A549 (cell line): ENCODE measurements around the gene CXCL12. TPM values are rescaled to one million over a fixed set of nuclear protein-coding genes. Genes with fewer than 3 reads are reported as not detected.

Source experiments
- ATAC-seq, 2 experiments: fragments of 200-7000 bp in 1 of 2; fragments of >200 bp in 1 of 2; cut with Nextera tagmentation in 1 of 2; cut with Tn5 transposase in 1 of 2; 3 replicates each; pipeline versions ENCODE4 v1.8.0 to v1.9.1; 2018 to 2020; ENCODE audit warnings: mild to moderate bottlenecking in 1 of 2, moderate library complexity in 1 of 2
- CTCF ChIA-PET: fragments of 300-600 bp; sonication (Branson Sonifier 250); formaldehyde crosslinking; extraction: SDS; loops from one replicate; lab custom pipeline; 2021; ENCODE audit warnings: antibody characterized with exemption, inconsistent platforms; lab: Yijun Ruan, JAX
- POLR2A ChIA-PET: fragments of 350-600 bp; formaldehyde crosslinking; extraction: SDS; loops from one replicate; lab custom pipeline; 2021; ENCODE audit warnings: antibody characterized with exemption, inconsistent platforms; lab: Yijun Ruan, JAX
- DNase-seq, 2 experiments: peaks; one replicate each; pipeline versions ENCODE4 v3.0.0 to v3.0.0-alpha.2; 2011 to 2016; ENCODE audit warnings: low read depth in 1 of 2, low spot score in 1 of 2
- FAIRE-seq: peaks from 2 replicates; lab custom pipeline; 2011; peaks lifted over from hg19 to GRCh38; lab: Jason Lieb, UNC
- H3K27ac ChIP-seq, 2 experiments: fragments of >200 bp; sonication (Bioruptor Twin); formaldehyde crosslinking; 3 replicates each; pipeline ENCODE4 v1.5.1; 2016 to 2017
- H3K4me1 ChIP-seq: fragments of >200 bp; sonication (Bioruptor Twin); formaldehyde crosslinking; 3 replicates; pipeline ENCODE4 v1.6.1; 2016
- H3K4me2 ChIP-seq: fragments of >200 bp; sonication (Bioruptor Twin); formaldehyde crosslinking; 3 replicates; pipeline ENCODE4 v1.6.1; 2016
- H3K4me3 ChIP-seq: fragments of >200 bp; sonication (Bioruptor Twin); formaldehyde crosslinking; 3 replicates; pipeline ENCODE4 v1.5.1; 2016
- H3K9me3 ChIP-seq: fragments of >200 bp; sonication (Bioruptor Twin); formaldehyde crosslinking; 3 replicates; pipeline ENCODE4 v1.6.1; 2016
- CBX2 ChIP-seq: fragments of 200-600 bp; sonication (generic); IDR thresholded peaks from 2 replicates; pipeline ENCODE4 v1.6.1; 2016; ENCODE audit warnings: low read depth, mild to moderate bottlenecking, borderline replicate concordance
- CBX8 ChIP-seq: fragments of 200-600 bp; sonication (generic); IDR thresholded peaks from 2 replicates; pipeline ENCODE4 v1.6.1; 2016
- CHD4 ChIP-seq: fragments of 200-600 bp; sonication (generic); IDR thresholded peaks from 2 replicates; pipeline ENCODE4 v1.6.1; 2016; ENCODE audit warnings: antibody characterized with exemption, mild to moderate bottlenecking, borderline replicate concordance
- EHF ChIP-seq: fragments of 250-450 bp; sonication (Bioruptor Pico); IDR thresholded peaks from 2 replicates; pipeline ENCODE4 v1.5.0; 2020; ENCODE audit warnings: mild to moderate bottlenecking
- EHMT2 ChIP-seq: fragments of 200-600 bp; sonication (generic); IDR thresholded peaks from 2 replicates; pipeline ENCODE4 v1.6.1; 2016; ENCODE audit warnings: antibody characterized with exemption, low read depth, mild to moderate bottlenecking, moderate library complexity
- ESRRA ChIP-seq: fragments of 150-350 bp; IDR thresholded peaks from 2 replicates; pipeline ENCODE4 v1.6.1; 2014; ENCODE audit warnings: mild to moderate bottlenecking, low read length, borderline replicate concordance
- FOSB ChIP-seq: fragments of 250-450 bp; sonication (Bioruptor Pico); IDR thresholded peaks from 2 replicates; pipeline ENCODE4 v1.5.0; 2020; ENCODE audit warnings: mild to moderate bottlenecking, moderate library complexity
- HDAC2 ChIP-seq: fragments of 200-600 bp; sonication (generic); IDR thresholded peaks from 2 replicates; pipeline ENCODE4 v1.6.1; 2016
- HEYL ChIP-seq: fragments of 250-450 bp; sonication (Bioruptor Pico); IDR thresholded peaks from 2 replicates; pipeline ENCODE4 v1.8.0; 2021; ENCODE audit warnings: mild to moderate bottlenecking, moderate library complexity
- HOXA7 ChIP-seq: fragments of 250-450 bp; sonication (Bioruptor Pico); IDR thresholded peaks from 2 replicates; pipeline ENCODE4 v1.5.0; 2020; ENCODE audit warnings: mild to moderate bottlenecking, moderate library complexity
- HOXB13 ChIP-seq: fragments of 250-450 bp; sonication (Bioruptor Pico); IDR thresholded peaks from 2 replicates; pipeline ENCODE4 v1.5.0; 2020; ENCODE audit warnings: low read depth, mild to moderate bottlenecking, moderate library complexity
- JUN ChIP-seq, 2 experiments: fragments of >200 bp; sonication (Bioruptor Twin); formaldehyde crosslinking; IDR thresholded peaks; 2 replicates in 1 of 2; 3 replicates in 1 of 2; pipeline ENCODE4 v1.6.1; 2016 to 2017
- JUNB ChIP-seq: fragments of >200 bp; sonication (Bioruptor Twin); formaldehyde crosslinking; IDR thresholded peaks from 2 replicates; pipeline ENCODE4 v1.6.1; 2016
- MAFK ChIP-seq: fragments of 450-650 bp; IDR thresholded peaks from 2 replicates; pipeline ENCODE4 v1.6.1; 2014; ENCODE audit not compliant: partially characterized antibody
- NFE2L2 ChIP-seq: fragments of 150-350 bp; conservative IDR thresholded peaks from 2 replicates; pipeline ENCODE4 v1.6.1; 2014; ENCODE audit warnings: low read length
- NPAS2 ChIP-seq: fragments of 250-450 bp; sonication (Bioruptor Pico); IDR thresholded peaks from 2 replicates; pipeline ENCODE4 v1.8.0; 2022; ENCODE audit warnings: mild to moderate bottlenecking, moderate library complexity, borderline replicate concordance
- NR3C1 ChIP-seq: fragments of >200 bp; sonication (Bioruptor Twin); formaldehyde crosslinking; IDR thresholded peaks from 3 replicates; pipeline ENCODE4 v1.6.1; 2017
- PHF8 ChIP-seq: fragments of 200-600 bp; sonication (generic); IDR thresholded peaks from 2 replicates; pipeline ENCODE4 v1.6.1; 2016; ENCODE audit warnings: low read depth, mild to moderate bottlenecking, antibody characterized with exemption, moderate library complexity, borderline replicate concordance
- POLR2A ChIP-seq: IDR thresholded peaks from 2 replicates; pipeline ENCODE4 v1.6.1; 2012; ENCODE audit warnings: mild to moderate bottlenecking, low read length
- POLR2AphosphoS2 ChIP-seq: conservative IDR thresholded peaks from 2 replicates; pipeline ENCODE4 v1.6.1; 2012; ENCODE audit warnings: low read length, improper control_type of control experiment, inconsistent platforms
- RARB ChIP-seq: fragments of 250-450 bp; sonication (Bioruptor Pico); IDR thresholded peaks from 2 replicates; pipeline ENCODE4 v1.8.0; 2021; ENCODE audit warnings: mild to moderate bottlenecking, moderate library complexity
- SMC3 ChIP-seq: fragments of >200 bp; sonication (Bioruptor Twin); formaldehyde crosslinking; IDR thresholded peaks from 3 replicates; pipeline ENCODE4 v1.6.1; 2018; ENCODE audit warnings: inconsistent platforms
- SREBF2 ChIP-seq: fragments of 450-650 bp; IDR thresholded peaks from 2 replicates; pipeline ENCODE4 v1.6.1; 2014; ENCODE audit warnings: mild to moderate bottlenecking, moderate library complexity
- TP53 ChIP-seq: fragments of 250-450 bp; sonication (Bioruptor Pico); IDR thresholded peaks from 2 replicates; pipeline ENCODE4 v1.5.0; 2021; ENCODE audit warnings: mild to moderate bottlenecking, moderate library complexity
- ZSCAN20 ChIP-seq: fragments of 250-450 bp; sonication (Bioruptor Pico); IDR thresholded peaks from 2 replicates; pipeline ENCODE4 v1.8.0; 2022; ENCODE audit warnings: mild to moderate bottlenecking, moderate library complexity
- WGBS: methylation state at CpG from one replicate; pipeline ENCODE4 v1.1.6; 2017; ENCODE audit errors: missing lambda C conversion rate; 5-methylcytosine and 5-hydroxymethylcytosine counted together
- polyA plus RNA-seq, 4 experiments: library from polyadenylated mRNA; depleted of rRNA in 3 of 4; stranded (reverse); fragments of >200 nt; fragmentation: RNase III in 1 of 4; extraction: RNeasy Plus Mini Kit Qiagen cat#74134 plus additional on column Dnase treatment in 1 of 4; gene quantifications; 2 replicates in 3 of 4; 3 replicates in 1 of 4; pipeline ENCODE4 v1.2.3, GENCODE V29; 2011 to 2017
- TF ChIP-seq, protein P1 (sequence below): fragments of >200 bp; sonication (Bioruptor Twin); formaldehyde crosslinking; IDR thresholded peaks from 2 replicates; pipeline ENCODE4 v1.6.1; 2016
- TF ChIP-seq, protein P2 (sequence below): fragments of 450-650 bp; IDR thresholded peaks from 2 replicates; pipeline ENCODE4 v1.6.1; 2014; ENCODE audit warnings: antibody characterized with exemption
- TF ChIP-seq, protein P3 (sequence below): IDR thresholded peaks from 2 replicates; pipeline ENCODE4 v1.6.1; 2012

CXCL12 gene
- polyA plus RNA-seq, 2 of the 4 experiments (the other 2 are of a cell fraction) = 0.13 to 0.17 TPM

GRCh38 chr10:44384601-44385025, 284 bp downstream of the CXCL12 start:
- H3K4me1 ChIP-seq = no peaks in the 10 kb centered on the region
- peak overlapping the region; percentile 63 for H3K4me2 ChIP-seq
- CTCF ChIA-PET = interaction anchor here (1.5 to 3.3 kb wide), 3 partner anchors 12 to 714 kb away, joined by 3 to 18 read pairs (median 13); no protein-coding TSS in a partner anchor
- no peaks in the 10 kb centered on the region for H3K9me3 ChIP-seq
- TF ChIP-seq FOSB (CRISPR knock-in tag) (no peak), POLR2A (no peak), SMC3 (no peak), POLR2AphosphoS2 (no peak), CHD4 (no peak), ZSCAN20 (CRISPR knock-in tag) (no peak), TP53 (CRISPR knock-in tag) (no peak)
- 8% methylated on average over 5 of the region's 48 CpGs for WGBS
- POLR2A ChIA-PET = no interaction called here
- ATAC-seq = peak; percentile 3 to 13; a peak in 3 of 6 replicates
- H3K4me3 ChIP-seq = peak overlapping the region; percentile 26; the same call in 2 of the 3 replicates
- no peak for FAIRE-seq
- DNase-seq = no peak
- no peak overlapping the region; a peak in 1 of 6 replicates for H3K27ac ChIP-seq

DNA sequence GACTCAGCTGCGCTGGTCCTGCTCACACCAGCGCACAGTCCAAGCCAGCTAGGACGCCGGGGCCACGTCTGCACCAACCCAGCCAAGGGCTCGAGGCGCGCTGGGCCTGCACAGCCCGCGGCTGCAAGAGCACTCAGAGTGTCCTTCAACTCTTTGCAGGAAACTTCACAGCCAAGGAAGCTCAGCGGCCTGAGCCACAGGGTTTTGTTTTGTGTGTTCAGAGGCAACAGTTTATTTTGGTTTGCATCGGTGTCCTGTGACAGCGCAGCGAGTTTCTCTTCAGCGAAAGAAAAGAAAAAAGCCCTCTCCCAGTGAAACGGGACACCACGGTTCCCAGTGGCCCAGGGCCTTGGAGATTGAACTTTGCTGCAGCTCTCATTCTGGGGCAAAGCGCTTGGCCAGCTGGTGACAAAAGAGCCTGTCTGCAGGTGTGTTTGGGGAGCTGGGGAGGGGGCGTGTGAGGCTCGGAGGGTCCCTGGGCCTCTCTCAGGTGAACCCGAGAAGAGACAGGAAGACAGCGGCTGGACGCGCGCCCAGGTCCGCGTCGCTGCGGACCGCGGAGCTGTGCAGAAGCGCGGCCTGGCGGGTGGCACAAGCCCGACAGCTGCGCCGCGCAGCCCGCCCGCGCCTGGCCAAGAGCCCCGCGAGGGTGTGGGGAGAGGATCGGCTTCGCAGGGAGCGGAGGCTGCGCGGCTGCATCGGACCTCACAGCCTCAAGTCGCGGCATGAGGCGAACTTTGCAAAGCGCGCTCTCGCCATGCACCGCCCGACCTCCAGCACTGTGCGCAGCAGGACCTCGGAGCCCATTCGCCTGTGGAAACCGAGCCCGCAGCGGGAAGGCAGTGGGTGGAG, 922 bp downstream of the CXCL12 start:
- DNase-seq (peak in 1 of 2 experiments; percentile 37), FAIRE-seq (no peak), ATAC-seq (peak in 1 of 2 experiments; percentile 34; a peak in 3 of 6 replicates)
- WGBS = 29% methylated on average over 34 of the region's 63 CpGs
- no peaks in the 10 kb centered on the region for H3K9me3 ChIP-seq
- H3K27ac ChIP-seq = no peak overlapping the region
- peak overlapping the region; percentile 63 for H3K4me2 ChIP-seq
- no peaks in the 10 kb centered on the region for H3K4me1 ChIP-seq
- CTCF ChIA-PET = interaction anchor here (0.5 to 2.4 kb wide), 4 partner anchors 323 to 713 kb away, joined by 3 to 13 read pairs (median 6); no protein-coding TSS in a partner anchor
- H3K4me3 ChIP-seq = peak overlapping the region; percentile 26; the same call in 1 of the 3 replicates
- TF ChIP-seq MAFK (no peak), HDAC2 (peak; percentile 63; the same call in 1 of the 2 replicates)
- POLR2A ChIA-PET = no interaction called here

DNA sequence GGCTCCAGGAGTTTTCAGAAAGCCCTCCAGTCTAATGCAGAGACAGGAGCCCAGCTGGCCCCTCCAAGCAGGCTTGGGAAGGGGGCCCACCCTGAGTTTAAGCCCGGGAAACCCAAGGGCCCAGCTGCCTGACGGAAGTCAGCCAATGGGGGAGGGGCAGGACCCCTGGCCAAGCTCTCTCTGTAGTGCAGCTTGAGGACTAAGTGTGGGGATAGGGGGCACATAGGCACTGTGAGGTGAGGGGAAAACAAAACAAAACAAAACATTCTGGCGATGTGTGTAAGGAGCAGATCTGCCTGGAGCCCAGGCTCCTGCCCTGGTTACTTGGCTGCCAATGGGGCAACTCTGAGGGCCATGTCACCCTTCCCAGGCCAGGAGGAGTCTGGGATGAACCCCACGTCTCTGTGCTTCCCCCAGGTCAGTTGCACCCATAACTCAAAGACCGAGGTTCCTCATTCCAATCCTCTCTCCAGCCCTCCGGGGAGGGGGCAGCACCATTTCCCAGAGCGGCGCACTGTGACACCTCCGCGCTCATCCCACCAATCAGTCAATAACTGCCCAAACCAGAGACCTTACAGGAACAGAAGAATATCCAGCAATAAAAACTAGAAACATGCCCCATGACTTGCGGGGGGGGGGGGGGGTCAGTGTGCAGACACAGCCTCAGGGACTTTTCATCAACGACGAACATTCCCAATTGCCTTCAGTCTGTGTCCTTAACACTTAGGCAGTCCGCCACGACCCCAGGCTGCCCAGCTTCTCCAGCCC, 1.7 kb downstream of the CXCL12 start:
- CTCF ChIA-PET = interaction anchor here (1.0 to 2.4 kb wide), 2 partner anchors 694 to 712 kb away, joined by 3 to 8 read pairs; no protein-coding TSS in a partner anchor
- Histone ChIP-seq H3K4me3 (no peak overlapping the region), H3K27ac (no peak overlapping the region), H3K4me1 (no peaks in the 10 kb centered on the region), H3K4me2 (no peak overlapping the region), H3K9me3 (no peaks in the 10 kb centered on the region)
- DNase-seq = no peak
- POLR2A ChIA-PET = no interaction called here
- FAIRE-seq = no peak
- no peak for ATAC-seq
- no peak for TF ChIP-seq NR3C1
- TF ChIP-seq EHMT2 = no peak
- TF ChIP-seq CBX2 = no peak
- TF ChIP-seq NFE2L2 = no peak
- no peak for TF ChIP-seq ESRRA
- TF ChIP-seq JUNB = no peak
- WGBS = 60% methylated on average over 14 of the region's 15 CpGs

DNA sequence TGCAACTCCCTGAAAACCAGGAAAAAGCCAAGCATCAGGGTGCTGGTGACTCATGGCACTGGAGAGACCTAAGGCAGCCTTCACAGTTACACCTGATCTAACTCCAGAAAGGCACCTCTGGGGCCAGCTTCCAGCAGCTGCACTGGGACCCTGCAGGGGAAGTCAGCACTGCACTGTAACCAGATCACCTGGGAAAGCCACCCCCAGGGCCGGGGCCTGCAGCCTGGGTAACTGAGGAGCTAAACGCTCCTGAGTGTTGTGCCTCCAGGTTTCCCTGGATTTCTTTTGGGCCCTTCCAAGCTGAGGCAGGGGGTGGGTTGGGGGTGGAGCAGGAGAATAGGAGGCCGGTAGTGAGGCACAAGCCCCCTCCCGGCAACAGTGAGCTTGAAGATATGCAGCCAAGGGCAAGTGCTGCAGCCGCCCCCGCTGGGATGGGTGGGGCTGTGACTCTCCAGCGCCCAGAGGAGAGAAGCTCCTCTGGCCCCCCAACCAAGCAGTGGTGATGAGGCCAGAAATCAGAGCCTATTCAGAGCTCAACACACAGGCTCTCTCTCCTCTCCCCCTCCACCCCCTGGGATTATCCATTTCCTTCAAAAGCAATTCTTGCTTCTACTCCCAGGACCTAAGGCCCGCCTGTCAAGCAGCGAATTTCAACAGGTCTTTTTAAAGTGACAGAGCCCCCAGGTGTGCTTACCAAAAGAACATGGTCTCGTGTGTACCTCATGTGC, 2.6 kb downstream of the CXCL12 start:
- ChIA-PET CTCF (interaction anchor here (1.0 to 2.4 kb wide), 2 partner anchors 693 to 712 kb away, joined by 3 to 8 read pairs; no protein-coding TSS in a partner anchor), POLR2A (no interaction called here)
- H3K4me1 ChIP-seq = no peaks in the 10 kb centered on the region
- ATAC-seq = no peak
- H3K4me2 ChIP-seq = no peak overlapping the region
- no peaks in the 10 kb centered on the region for H3K9me3 ChIP-seq
- 27% methylated on average over 10 of the region's 10 CpGs for whole genome bisulfite sequencing
- no peak overlapping the region for H3K4me3 ChIP-seq
- no peak for FAIRE-seq
- DNase-seq = no peak
- no peak overlapping the region for H3K27ac ChIP-seq
- TF ChIP-seq, protein P1, sequence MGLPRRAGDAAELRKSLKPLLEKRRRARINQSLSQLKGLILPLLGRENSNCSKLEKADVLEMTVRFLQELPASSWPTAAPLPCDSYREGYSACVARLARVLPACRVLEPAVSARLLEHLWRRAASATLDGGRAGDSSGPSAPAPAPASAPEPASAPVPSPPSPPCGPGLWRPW = no peak
- TF ChIP-seq NPAS2 (CRISPR knock-in tag) (no peak), HEYL (CRISPR knock-in tag) (no peak), PHF8 (no peak), ESRRA (no peak), JUNB (no peak), SREBF2 (no peak), CBX2 (no peak), JUN (IDR thresholded peaks at IDR 0.05) (no peak), RARB (CRISPR knock-in tag) (no peak), HOXA7 (CRISPR knock-in tag) (no peak), CBX8 (no peak), EHF (CRISPR knock-in tag) (no peak), HOXB13 (CRISPR knock-in tag) (no peak)
- TF ChIP-seq, protein P2, sequence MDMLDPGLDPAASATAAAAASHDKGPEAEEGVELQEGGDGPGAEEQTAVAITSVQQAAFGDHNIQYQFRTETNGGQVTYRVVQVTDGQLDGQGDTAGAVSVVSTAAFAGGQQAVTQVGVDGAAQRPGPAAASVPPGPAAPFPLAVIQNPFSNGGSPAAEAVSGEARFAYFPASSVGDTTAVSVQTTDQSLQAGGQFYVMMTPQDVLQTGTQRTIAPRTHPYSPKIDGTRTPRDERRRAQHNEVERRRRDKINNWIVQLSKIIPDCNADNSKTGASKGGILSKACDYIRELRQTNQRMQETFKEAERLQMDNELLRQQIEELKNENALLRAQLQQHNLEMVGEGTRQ = no peak
- TF ChIP-seq, protein P3, sequence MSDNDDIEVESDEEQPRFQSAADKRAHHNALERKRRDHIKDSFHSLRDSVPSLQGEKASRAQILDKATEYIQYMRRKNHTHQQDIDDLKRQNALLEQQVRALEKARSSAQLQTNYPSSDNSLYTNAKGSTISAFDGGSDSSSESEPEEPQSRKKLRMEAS = no peak
